Measurements from ENCODE around the gene ADD2. TPM values are rescaled to one million over a fixed set of nuclear protein-coding genes. Genes with fewer than 3 reads are reported as not detected.
A peak's percentile ranks its signal among the peaks of the same experiment; 100 is the strongest.

The ADD2 gene
- total and polyA plus RNA-seq, 4 donors = 0.08 to 156 (median 0.16) TPM; not detected in 1

DNA sequence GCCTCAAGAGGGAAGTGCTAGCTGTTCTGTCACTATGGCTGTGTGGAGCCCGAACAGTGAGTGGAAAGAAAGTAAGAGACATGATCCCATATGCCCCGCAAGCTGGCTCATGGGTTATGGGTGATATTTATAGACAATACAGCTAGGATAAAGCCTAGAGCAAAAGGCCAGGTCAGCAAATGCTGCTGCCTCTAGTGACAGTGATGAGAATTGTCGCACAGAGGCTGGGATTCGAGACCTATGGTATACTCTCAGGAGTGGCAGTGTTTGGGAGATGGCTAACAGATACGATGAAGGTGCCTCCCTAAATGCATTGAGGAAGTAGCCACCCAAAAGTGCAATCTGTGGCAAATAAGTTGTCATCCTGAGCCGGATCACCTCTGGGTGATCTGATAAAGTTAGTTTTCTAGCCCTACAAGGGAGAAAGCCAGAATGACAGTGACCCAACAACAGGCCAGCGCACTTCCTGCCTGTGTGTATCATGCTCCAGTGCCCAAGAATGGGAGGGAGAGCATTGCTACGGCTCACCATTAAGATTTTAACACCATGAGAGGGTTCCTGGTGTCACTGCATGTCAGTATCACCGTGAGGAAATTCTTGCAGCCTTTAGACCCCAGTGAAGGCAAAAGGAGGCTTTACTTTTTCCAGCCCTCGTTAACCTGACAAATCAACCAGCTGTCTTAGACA is 122.1 kb downstream of the ADD2 start:
- Histone ChIP-seq H3K9me3 (ENCODE audit: control insufficient read depth in 4 of 4, low read length in 3 of 4) (no peaks in the 10 kb centered on the region), H3K4me1 (ENCODE audit: control insufficient read depth in 4 of 4, insufficient read depth in 4 of 4, low read length in 3 of 4) (no peaks in the 10 kb centered on the region), H3K27me3 (ENCODE audit: control insufficient read depth in 4 of 4, insufficient read depth in 4 of 4, low read length in 3 of 4) (peaks cover 0 to 2% (median 0%) of the 10 kb centered on the region in 4 donors), H3K27ac (ENCODE audit: low read depth in 1 of 2, low read length in 2 of 2) (no peak overlapping the region), H3K36me3 (ENCODE audit: control insufficient read depth in 4 of 4, insufficient read depth in 3 of 4, low read depth in 1 of 4, low read length in 3 of 4) (no peaks in the 10 kb centered on the region), H3K4me3 (ENCODE audit: low read depth in 1 of 3, low read length in 3 of 3) (no peak overlapping the region), H3K9ac (ENCODE audit: low read depth in 1 of 2, low read length in 2 of 2) (no peak overlapping the region)
- TF ChIP-seq TAF1 (conservative IDR thresholded peaks at IDR 0.05) = no peak
- no peak for TF ChIP-seq ZBTB33 (IDR thresholded peaks at IDR 0.05)
- TF ChIP-seq YY1 (IDR thresholded peaks at IDR 0.05) = no peak
- TF ChIP-seq RAD21 (IDR thresholded peaks at IDR 0.05) = no peak
- no peak for TF ChIP-seq RXRA (IDR thresholded peaks at IDR 0.05)
- no peak for TF ChIP-seq HNF4G (IDR thresholded peaks at IDR 0.05)
- DNase-seq (ENCODE audit: low spot score) = no peak
- 56% methylated on average over 10 of the region's 10 CpGs for WGBS

GRCh38 chr2:70643715-70644114 is 124.3 kb downstream of the ADD2 start:
- H3K4me1 ChIP-seq (ENCODE audit: control insufficient read depth in 4 of 4, insufficient read depth in 4 of 4, low read length in 3 of 4) = no peaks in the 10 kb centered on the region
- no peaks in the 10 kb centered on the region for H3K9me3 ChIP-seq (ENCODE audit: control insufficient read depth in 4 of 4, low read length in 3 of 4)
- no peak overlapping the region for H3K9ac ChIP-seq (ENCODE audit: low read depth in 1 of 2, low read length in 2 of 2)
- no peak overlapping the region for H3K27ac ChIP-seq (ENCODE audit: low read depth in 1 of 2, low read length in 2 of 2)
- peaks cover 0 to 4% (median 0%) of the 10 kb centered on the region in 4 donors for H3K27me3 ChIP-seq (ENCODE audit: control insufficient read depth in 4 of 4, insufficient read depth in 4 of 4, low read length in 3 of 4)
- DNase-seq (ENCODE audit: low spot score) = peak; percentile 64
- H3K36me3 ChIP-seq (ENCODE audit: control insufficient read depth in 4 of 4, insufficient read depth in 3 of 4, low read depth in 1 of 4, low read length in 3 of 4) = no peaks in the 10 kb centered on the region
- H3K4me3 ChIP-seq (ENCODE audit: low read depth in 1 of 3, low read length in 3 of 3) = no peak overlapping the region
- peak in 1 of 2 donors; percentile 21 for TF ChIP-seq RAD21 (IDR thresholded peaks at IDR 0.05)
- TF ChIP-seq HNF4G (IDR thresholded peaks at IDR 0.05) = no peak
- 64% methylated on average over 12 of the region's 12 CpGs for WGBS

- WGBS = 72% methylated on average over 7 of the region's 7 CpGs
- Histone ChIP-seq H3K9me3 (ENCODE audit: control insufficient read depth in 4 of 4, low read length in 3 of 4) (no peaks in the 10 kb centered on the region), H3K36me3 (ENCODE audit: control insufficient read depth in 4 of 4, insufficient read depth in 3 of 4, low read depth in 1 of 4, low read length in 3 of 4) (no peaks in the 10 kb centered on the region), H3K27me3 (ENCODE audit: control insufficient read depth in 4 of 4, insufficient read depth in 4 of 4, low read length in 3 of 4) (peaks cover 0 to 6% (median 0%) of the 10 kb centered on the region in 4 donors), H3K4me1 (ENCODE audit: control insufficient read depth in 4 of 4, insufficient read depth in 4 of 4, low read length in 3 of 4) (no peaks in the 10 kb centered on the region), H3K4me3 (ENCODE audit: low read depth in 1 of 3, low read length in 3 of 3) (no peak overlapping the region), H3K27ac (ENCODE audit: low read depth in 1 of 2, low read length in 2 of 2) (no peak overlapping the region), H3K9ac (ENCODE audit: low read depth in 1 of 2, low read length in 2 of 2) (no peak overlapping the region)
- DNase-seq (ENCODE audit: low spot score) = no peak
- TF ChIP-seq FOXA2 (IDR thresholded peaks at IDR 0.05) (no peak), RXRA (IDR thresholded peaks at IDR 0.05) (no peak), SP1 (IDR thresholded peaks at IDR 0.05) (no peak), ATF3 (IDR thresholded peaks at IDR 0.05) (no peak), REST (IDR thresholded peaks at IDR 0.05) (no peak), FOXA1 (IDR thresholded peaks at IDR 0.05) (no peak), HNF4G (IDR thresholded peaks at IDR 0.05) (no peak)
- TF ChIP-seq, protein P1, sequence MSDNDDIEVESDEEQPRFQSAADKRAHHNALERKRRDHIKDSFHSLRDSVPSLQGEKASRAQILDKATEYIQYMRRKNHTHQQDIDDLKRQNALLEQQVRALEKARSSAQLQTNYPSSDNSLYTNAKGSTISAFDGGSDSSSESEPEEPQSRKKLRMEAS (IDR thresholded peaks at IDR 0.05) = no peak
These were observed 126.7 kb downstream of the ADD2 start for GRCh38 chr2:70641263-70641784.

Measured in liver (tissue), 9 donors.